Nephron (organoid): ENCODE results near the gene UQCC5.

Source experiments
- H3K27ac Mint-ChIP-seq, 3 experiments: 2 replicates each; pipeline ENCODE4 v1.8.0; 2020; ENCODE audit warnings: mixed read lengths in 3 of 3, mild to moderate bottlenecking in 2 of 3, moderate library complexity in 1 of 3
- H3K27me3 Mint-ChIP-seq: 2 replicates; pipeline ENCODE4 v1.8.0; 2021; ENCODE audit warnings: low read depth, mild to moderate bottlenecking, moderate library complexity, mixed read lengths
- H3K36me3 Mint-ChIP-seq: 2 replicates; pipeline ENCODE4 v1.8.0; 2020; ENCODE audit warnings: low read depth, mixed read lengths
- H3K4me1 Mint-ChIP-seq: 2 replicates; pipeline ENCODE4 v1.8.0; 2020; ENCODE audit warnings: mixed read lengths
- H3K4me3 Mint-ChIP-seq, 3 experiments: 2 replicates each; pipeline ENCODE4 v1.8.0; 2020; ENCODE audit warnings: mild to moderate bottlenecking in 3 of 3, mixed read lengths in 3 of 3, moderate library complexity in 2 of 3
- H3K9me3 Mint-ChIP-seq: 2 replicates; pipeline ENCODE4 v1.8.0; 2020; ENCODE audit warnings: mixed read lengths
- CTCF ChIP-seq, 3 experiments: fragments of 200-600 bp; sonication (generic); IDR thresholded peaks; one replicate each; pipeline ENCODE4 v1.5.0; 2021; ENCODE audit warnings: antibody characterized with exemption in 3 of 3; ENCODE audit not compliant: unreplicated experiment in 3 of 3

UQCC5 gene

GRCh38 chr3:52530918-52531826, 5.2 kb upstream of the UQCC5 start:
- Mint-ChIP-seq H3K27me3 (peaks cover 4% of the 10 kb centered on the region), H3K4me1 (peaks cover 31% of the 10 kb centered on the region), H3K27ac (no peak overlapping the region), H3K4me3 (peak overlapping the region; percentile 87 to 91 (median 89)), H3K9me3 (no peaks in the 10 kb centered on the region), H3K36me3 (peaks cover 19% of the 10 kb centered on the region)
- no peak for TF ChIP-seq CTCF (IDR thresholded peaks at IDR 0.05; ENCODE audit: unreplicated experiment in 3 of 3)

- Mint-ChIP-seq H3K4me3 (peak overlapping the region; percentile 87 to 91 (median 89)), H3K27ac (peak overlapping the region; percentile 66 to 81 (median 76)), H3K4me1 (peaks cover 32% of the 10 kb centered on the region), H3K36me3 (peaks cover 14% of the 10 kb centered on the region), H3K9me3 (no peaks in the 10 kb centered on the region), H3K27me3 (peaks cover 4% of the 10 kb centered on the region)
- TF ChIP-seq CTCF (IDR thresholded peaks at IDR 0.05; ENCODE audit: unreplicated experiment in 3 of 3), result no peak
These were observed 4.4 kb upstream of the UQCC5 start for GRCh38 chr3:52531860-52532516.

GRCh38 chr3:52532517-52532837, 3.9 kb upstream of the UQCC5 start:
- H3K9me3 Mint-ChIP-seq, result no peaks in the 10 kb centered on the region
- peak overlapping the region; percentile 66 to 81 (median 76) for H3K27ac Mint-ChIP-seq
- peaks cover 11% of the 10 kb centered on the region for H3K36me3 Mint-ChIP-seq
- H3K4me3 Mint-ChIP-seq, result peak overlapping the region; percentile 87 to 91 (median 89)
- peaks cover 35% of the 10 kb centered on the region for H3K4me1 Mint-ChIP-seq
- peaks cover 4% of the 10 kb centered on the region for H3K27me3 Mint-ChIP-seq
- no peak for TF ChIP-seq CTCF (IDR thresholded peaks at IDR 0.05; ENCODE audit: unreplicated experiment in 3 of 3)

- Mint-ChIP-seq H3K4me3 (peak overlapping the region; percentile 87 to 91 (median 89)), H3K27ac (peak overlapping the region; percentile 66 to 81 (median 76)), H3K4me1 (peaks cover 41% of the 10 kb centered on the region), H3K27me3 (peaks cover 4% of the 10 kb centered on the region), H3K36me3 (peaks cover 11% of the 10 kb centered on the region), H3K9me3 (no peaks in the 10 kb centered on the region)
- TF ChIP-seq CTCF (IDR thresholded peaks at IDR 0.05; ENCODE audit: unreplicated experiment in 3 of 3), result no peak
These were observed 3.4 kb upstream of the UQCC5 start for GRCh38 chr3:52532838-52533622.

- Mint-ChIP-seq H3K27ac (peak within 1 kb of the TSS; percentile 81 to 96 (median 88)), H3K4me1 (peaks cover 45% of the 10 kb centered on the region), H3K9me3 (no peaks in the 10 kb centered on the region), H3K4me3 (peak within 1 kb of the TSS; percentile 97 to 100 (median 97)), H3K27me3 (peaks cover 4% of the 10 kb centered on the region), H3K36me3 (peaks cover 11% of the 10 kb centered on the region)
- no peak for TF ChIP-seq CTCF (IDR thresholded peaks at IDR 0.05; ENCODE audit: unreplicated experiment in 3 of 3)
These were observed 2.7 kb upstream of the UQCC5 start, which contains the start of gene NT5DC2 for GRCh38 chr3:52533623-52534280. NT5DC2 (minus strand) TSS chr3:52533857; CDS start chr3:52533737, 120 bp downstream.
